Fibroblast of lung (primary cell): ENCODE results near the gene TOMT.

Experiments
- CTCF ChIP-seq, 2 donors: IDR thresholded peaks in 1 of 2; conservative IDR thresholded peaks in 1 of 2; 1 replicate in 1 of 2; 2 replicates in 1 of 2; pipeline ENCODE4 v1.5.1; 2011 to 2012; ENCODE audit warnings: low read length in 2 of 2, control low read depth in 1 of 2, inconsistent platforms in 1 of 2, low read depth in 1 of 2, mild to moderate bottlenecking in 1 of 2
- EZH2 ChIP-seq: IDR thresholded peaks from 2 replicates; pipeline ENCODE4 v1.5.1; 2012; ENCODE audit warnings: low read length, control low read depth, mild to moderate bottlenecking; ENCODE audit errors: missing control alignments

- TF ChIP-seq CTCF (conservative IDR thresholded peaks at IDR 0.05 in 1 of 2, IDR thresholded peaks at IDR 0.05 in 1 of 2; ENCODE audit: low read depth in 1 of 2, low read length in 2 of 2) (no peak), EZH2 (no peak)
Measured at GRCh38 chr11:72061739-72062396, 43.9 kb upstream of the TOMT start.
